Fibroblast of pulmonary artery (primary cell): ENCODE results near the gene NOL7.

ENCODE experiments used
- DNase-seq: peaks from one replicate; pipeline ENCODE4 v3.0.0-alpha.2; 2010; ENCODE audit warnings: low read depth
- H3K4me3 ChIP-seq: replicated peaks from 2 replicates; pipeline ENCODE4 v1.5.1; 2011; ENCODE audit warnings: low read depth, mild to moderate bottlenecking, control low read depth, low read length, moderate library complexity
- CTCF ChIP-seq: IDR thresholded peaks from 2 replicates; pipeline ENCODE4 v1.5.1; 2011; ENCODE audit warnings: mild to moderate bottlenecking, control low read depth, low read length, inconsistent platforms; ENCODE audit errors: missing control alignments

NOL7 gene

GRCh38 chr6:13614926-13615791 lies at the start of gene NOL7:
Gene NOL7, plus strand, starts transcription at chr6:13615335. Its CDS starts 24 bp downstream, at chr6:13615359.
- peak; percentile 86 for TF ChIP-seq CTCF
- peak within 1 kb of the TSS; percentile 99 for H3K4me3 ChIP-seq
- peak; percentile 99 for DNase-seq

- no peak for TF ChIP-seq CTCF
- H3K4me3 ChIP-seq: no peak overlapping the region
- no peak for DNase-seq
These were observed 49.2 kb upstream of the NOL7 start for GRCh38 chr6:13565921-13566320.

GRCh38 chr6:13566500-13566899 lies 48.6 kb upstream of the NOL7 start:
- no peak for DNase-seq
- H3K4me3 ChIP-seq: no peak overlapping the region
- no peak for TF ChIP-seq CTCF

- H3K4me3 ChIP-seq: no peak overlapping the region
- DNase-seq: no peak
- no peak for TF ChIP-seq CTCF
These were observed 46.2 kb upstream of the NOL7 start for GRCh38 chr6:13568970-13569369.

- H3K4me3 ChIP-seq: no peak overlapping the region
- DNase-seq: no peak
- no peak for TF ChIP-seq CTCF
These were observed 42.9 kb upstream of the NOL7 start for GRCh38 chr6:13572240-13572639.

- no peak for DNase-seq
- no peak for TF ChIP-seq CTCF
- peak overlapping the region; percentile 81 for H3K4me3 ChIP-seq
These were observed 42.0 kb upstream of the NOL7 start for GRCh38 chr6:13572951-13573654.
